ENCODE measurements around the gene HRC.
"Not testable (repeated sequence)": the region's sequence is repeated elsewhere in the genome, so short reads cannot be mapped to it uniquely, and the experiment has no call there.

Gene HRC

DNA sequence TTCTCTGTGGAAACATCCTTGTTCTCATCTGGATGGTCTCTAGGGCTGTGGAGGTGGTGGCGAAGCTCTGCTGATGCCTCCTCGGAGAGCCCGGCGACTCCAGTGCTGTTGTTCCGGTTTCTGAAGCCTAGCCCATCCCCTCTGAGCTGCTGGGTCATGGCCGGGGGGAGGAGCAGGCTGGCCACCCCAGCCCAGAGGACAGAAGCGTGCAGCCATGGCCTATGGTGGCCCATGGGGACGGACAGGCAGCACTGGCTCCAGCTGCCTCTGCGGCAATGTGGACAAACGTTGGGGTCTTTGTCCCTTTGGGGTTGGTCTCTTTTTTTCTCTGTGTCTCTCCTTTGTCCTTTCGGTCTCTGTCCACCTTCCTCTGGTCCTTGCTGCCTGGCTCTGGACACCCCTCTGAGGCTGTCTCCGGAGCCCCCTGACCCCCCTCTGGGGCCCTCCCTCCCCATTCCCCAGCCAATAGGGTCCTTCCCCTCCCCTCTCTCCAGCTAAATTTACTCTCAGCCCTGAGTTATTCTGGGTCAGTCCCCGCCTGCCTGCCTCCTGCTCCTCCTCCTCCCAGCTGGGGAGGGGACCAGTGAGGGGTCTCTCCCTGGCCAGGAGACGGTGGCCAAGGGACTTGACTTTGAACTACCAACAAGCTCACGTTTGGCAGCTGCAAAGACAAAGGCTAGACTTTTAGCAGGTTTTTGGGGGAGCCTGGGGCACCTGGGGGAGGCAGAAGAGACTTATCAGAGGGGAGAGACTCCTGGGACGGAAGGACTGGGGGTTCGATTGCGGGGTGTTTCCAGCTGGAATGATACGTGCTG, at the start of gene HRC:
HRC (minus strand) TSS at position 392 of the 815 bp plus-strand sequence; CDS start at position 233, 159 bp downstream.
- no peak for DNase-seq (ENCODE audit: low read depth, low spot score)

- no peak for DNase-seq (ENCODE audit: low read depth, low spot score)
Measured at GRCh38 chr19:49201042-49201441, 45.8 kb upstream of the HRC start.

- no peak for DNase-seq (ENCODE audit: low read depth, low spot score)
Measured at GRCh38 chr19:49200238-49200862, 45.2 kb upstream of the HRC start.

DNA sequence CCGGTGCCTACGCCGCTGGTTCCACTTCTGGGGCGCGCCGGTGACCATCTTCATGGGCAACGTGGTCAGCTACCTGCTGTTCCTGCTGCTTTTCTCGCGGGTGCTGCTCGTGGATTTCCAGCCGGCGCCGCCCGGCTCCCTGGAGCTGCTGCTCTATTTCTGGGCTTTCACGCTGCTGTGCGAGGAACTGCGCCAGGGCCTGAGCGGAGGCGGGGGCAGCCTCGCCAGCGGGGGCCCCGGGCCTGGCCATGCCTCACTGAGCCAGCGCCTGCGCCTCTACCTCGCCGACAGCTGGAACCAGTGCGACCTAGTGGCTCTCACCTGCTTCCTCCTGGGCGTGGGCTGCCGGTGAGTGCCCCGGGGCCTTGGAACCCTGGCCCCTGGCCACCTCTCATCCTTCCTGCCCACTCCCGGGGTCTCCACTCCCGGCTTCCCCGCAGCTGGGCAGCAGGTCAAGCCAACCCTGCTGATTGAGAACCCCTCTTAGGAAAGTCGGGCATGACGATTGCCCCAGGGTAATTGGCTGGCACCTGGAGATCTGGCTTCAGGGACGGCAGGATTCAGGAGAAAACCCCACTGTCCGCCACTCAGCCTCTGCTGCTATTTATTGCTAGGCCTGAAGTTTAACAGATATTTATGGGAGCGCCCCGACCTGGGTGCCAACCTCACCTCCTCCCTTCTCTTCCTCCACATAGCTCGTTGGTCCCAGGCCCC, 41.5 kb upstream of the HRC start:
- DNase-seq (ENCODE audit: low read depth, low spot score) = no peak

DNA sequence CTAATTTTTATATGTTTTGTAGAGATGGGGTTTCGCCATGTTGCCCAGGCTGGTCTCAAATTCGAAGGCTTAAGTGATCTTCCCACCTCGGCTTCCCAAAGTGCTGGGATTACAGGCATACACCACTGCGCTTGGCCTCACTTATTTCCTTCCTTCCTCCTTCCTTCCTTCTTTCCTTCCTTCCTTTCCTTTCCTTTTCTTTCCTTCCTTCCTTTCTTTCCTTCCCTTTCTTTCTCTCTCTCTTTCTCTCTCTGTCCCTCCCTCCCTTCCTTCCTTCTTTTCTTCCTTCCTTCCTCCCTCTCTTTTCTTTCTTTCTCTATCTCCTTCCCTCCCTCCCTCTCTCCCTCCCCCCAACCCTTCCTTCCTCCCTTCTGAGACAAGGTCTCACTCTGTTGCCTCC, 39.2 kb upstream of the HRC start:
- DNase-seq (ENCODE audit: low read depth, low spot score) = no peak

- no peak for DNase-seq (ENCODE audit: low read depth, low spot score)
Measured at GRCh38 chr19:49193822-49194394, 38.7 kb upstream of the HRC start.

DNA sequence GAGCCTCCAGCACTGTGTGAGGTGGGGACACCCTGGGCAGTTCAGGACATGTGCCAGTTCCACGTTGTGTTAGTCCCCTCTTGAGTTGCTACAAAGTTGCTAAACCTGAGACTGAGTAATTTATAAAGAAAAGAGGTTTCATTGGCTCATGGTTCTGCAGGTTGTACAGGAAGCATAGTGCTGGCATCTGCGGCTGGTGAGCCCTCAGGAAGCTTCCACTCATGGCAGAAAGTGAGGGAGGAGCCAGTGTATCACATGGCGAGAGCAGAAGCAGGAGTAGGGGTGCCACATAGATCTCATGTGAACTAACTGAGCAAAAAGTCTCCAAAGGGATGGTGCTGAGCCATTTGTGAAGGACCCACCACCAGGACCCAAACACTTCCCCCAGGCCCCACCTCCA, 35.6 kb upstream of the HRC start:
- DNase-seq (ENCODE audit: low read depth, low spot score) = no peak

DNA sequence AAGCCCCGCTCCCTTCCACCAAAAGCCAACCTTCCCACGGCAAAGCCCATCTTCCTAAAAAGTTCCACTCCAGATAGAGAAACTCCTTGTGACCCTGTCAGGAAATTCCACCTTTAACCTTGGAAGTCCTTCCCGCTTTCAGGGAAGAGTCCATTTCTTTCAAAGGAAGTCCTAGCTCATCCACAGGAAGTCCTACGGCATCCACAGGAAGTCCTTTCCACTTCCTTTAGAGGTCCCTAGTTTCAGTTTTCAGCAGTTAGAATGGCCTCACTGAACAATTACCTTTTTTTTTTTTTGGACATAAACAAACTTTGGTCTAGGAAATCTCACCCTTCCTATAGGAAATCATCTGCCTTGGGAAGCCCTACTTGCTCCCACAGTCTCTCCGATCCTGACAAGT, 34.1 kb upstream of the HRC start:
- DNase-seq (ENCODE audit: low read depth, low spot score) = no peak

DNA sequence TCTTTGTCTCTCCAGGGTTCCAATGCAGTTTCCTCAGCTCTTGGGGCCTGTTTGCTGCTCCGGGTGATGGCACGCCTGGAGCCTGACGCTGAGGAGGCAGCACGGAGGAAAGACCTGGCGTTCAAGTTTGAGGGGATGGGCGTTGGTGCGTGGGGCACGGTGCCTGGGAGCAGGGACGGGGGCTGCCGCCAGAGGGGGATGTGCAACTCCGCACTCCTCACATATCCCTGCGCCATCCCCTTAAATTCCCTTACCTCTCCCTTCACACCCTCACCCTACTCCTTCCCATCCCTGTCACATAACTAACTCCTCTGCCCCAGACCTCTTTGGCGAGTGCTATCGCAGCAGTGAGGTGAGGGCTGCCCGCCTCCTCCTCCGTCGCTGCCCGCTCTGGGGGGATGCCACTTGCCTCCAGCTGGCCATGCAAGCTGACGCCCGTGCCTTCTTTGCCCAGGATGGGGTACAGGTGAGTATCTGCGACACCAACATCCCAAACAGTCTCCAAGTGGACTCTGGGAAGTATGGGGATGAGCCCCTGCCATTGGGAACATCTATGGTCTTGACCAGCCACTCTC, 33.5 kb upstream of the HRC start:
- no peak for DNase-seq (ENCODE audit: low read depth, low spot score)

DNA sequence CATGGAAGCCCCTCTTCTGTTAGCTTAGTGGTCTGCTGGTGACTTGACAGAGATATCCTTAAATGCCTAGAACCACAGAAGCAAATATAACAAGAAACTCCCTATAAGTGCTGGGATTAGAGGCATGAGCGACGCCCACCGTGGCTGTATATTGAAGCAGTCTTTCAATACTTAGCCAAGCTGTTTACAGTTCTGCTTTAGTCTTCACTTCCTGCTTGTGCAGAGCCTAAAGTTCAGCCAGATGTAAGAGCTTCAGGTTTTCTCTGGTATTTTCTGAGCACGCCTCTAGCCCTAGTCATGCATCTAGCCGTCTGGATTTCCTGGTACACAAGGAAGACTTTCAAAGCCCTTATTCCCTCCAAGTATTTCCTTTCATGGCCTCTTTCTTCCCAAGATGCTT, 30.9 kb upstream of the HRC start:
- DNase-seq (ENCODE audit: low read depth, low spot score) = no peak

DNA sequence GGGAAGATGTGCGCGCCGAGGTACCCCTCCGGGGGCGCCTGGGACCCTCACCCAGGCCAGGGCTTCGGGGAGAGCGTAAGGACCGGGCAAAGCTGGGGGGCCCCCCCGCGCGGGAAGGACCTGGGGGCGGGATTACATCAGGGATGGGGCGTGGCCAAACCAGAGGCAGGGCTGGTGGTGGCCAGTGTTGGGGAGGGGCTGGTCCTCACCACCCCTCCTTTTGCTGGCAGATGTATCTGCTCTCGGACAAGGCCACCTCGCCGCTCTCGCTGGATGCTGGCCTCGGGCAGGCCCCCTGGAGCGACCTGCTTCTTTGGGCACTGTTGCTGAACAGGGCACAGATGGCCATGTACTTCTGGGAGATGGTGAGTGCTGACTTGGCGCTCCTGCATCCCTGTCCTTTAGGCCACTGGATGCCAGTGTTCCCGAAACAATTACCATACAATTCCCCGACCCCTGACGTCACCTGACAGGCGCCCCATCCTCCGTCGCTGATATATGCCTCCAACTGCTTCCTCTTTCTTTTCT, 27.7 kb upstream of the HRC start:
- no peak for DNase-seq (ENCODE audit: low read depth, low spot score)

- DNase-seq (ENCODE audit: low read depth, low spot score) = not testable (repeated sequence)
Measured at GRCh38 chr19:49182010-49182847, 27.0 kb upstream of the HRC start.

DNA sequence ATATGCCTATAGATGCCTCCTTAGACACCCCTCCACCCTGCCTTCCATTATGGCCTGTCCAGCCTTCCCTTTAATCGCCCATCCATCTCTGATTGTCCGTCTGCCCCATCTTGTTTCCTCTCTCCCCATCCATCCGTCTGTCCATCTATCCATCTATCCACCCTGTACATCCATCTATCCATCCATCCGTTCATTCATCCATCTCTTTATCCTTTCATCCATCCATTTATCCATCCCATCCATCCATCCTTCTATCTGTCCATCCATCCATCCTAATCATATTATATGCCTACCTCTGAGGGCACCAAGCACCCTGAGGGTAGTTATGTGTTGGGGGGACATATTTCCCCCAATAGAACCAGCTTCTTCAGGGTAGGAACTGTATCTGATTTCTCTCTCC, 25.5 kb upstream of the HRC start:
- DNase-seq (ENCODE audit: low read depth, low spot score) = no peak

DNA sequence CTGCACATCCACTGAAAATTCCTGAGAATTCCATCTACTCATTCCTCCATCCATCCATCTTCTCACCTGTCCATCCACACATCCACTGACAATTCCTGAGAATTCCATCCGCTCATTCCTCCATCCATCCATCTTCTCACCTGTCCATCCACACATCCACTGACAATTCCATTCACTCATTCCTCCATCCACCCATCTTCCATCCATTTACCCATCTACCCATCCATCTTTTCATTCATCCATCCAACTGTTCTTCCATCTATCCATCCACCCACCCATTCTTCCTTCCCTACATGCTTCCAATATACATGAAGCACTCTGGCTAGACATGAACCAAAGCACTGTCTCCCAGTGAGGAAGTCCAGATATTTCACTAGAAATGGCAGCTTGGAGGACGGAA, 18.0 kb upstream of the HRC start:
- no peak for DNase-seq (ENCODE audit: low read depth, low spot score)

GRCh38 chr19:49168421-49168820, 13.2 kb upstream of the HRC start:
- no peak for DNase-seq (ENCODE audit: low read depth, low spot score)

GRCh38 chr19:49167857-49168409, 12.7 kb upstream of the HRC start:
- DNase-seq (ENCODE audit: low read depth, low spot score) = no peak

DNA sequence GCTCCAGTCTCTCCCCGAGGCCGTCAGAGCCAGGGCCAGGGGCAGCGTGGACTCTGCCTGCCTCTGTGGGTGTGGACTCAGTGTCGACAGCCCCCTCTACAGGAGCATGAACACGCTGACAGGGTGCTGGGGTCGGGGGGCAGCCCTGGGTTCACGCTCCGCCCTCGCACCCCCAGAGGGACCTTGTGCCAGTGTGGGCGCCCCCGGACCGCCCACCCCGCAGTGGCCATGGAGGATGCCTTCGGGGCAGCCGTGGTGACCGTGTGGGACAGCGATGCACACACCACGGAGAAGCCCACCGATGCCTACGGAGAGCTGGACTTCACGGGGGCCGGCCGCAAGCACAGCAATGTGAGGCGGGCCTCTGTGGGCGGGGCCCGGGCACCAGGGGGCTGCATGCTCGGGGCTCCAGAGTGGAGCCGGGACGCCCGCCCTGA, 10.7 kb upstream of the HRC start:
- DNase-seq (ENCODE audit: low read depth, low spot score) = no peak

DNA sequence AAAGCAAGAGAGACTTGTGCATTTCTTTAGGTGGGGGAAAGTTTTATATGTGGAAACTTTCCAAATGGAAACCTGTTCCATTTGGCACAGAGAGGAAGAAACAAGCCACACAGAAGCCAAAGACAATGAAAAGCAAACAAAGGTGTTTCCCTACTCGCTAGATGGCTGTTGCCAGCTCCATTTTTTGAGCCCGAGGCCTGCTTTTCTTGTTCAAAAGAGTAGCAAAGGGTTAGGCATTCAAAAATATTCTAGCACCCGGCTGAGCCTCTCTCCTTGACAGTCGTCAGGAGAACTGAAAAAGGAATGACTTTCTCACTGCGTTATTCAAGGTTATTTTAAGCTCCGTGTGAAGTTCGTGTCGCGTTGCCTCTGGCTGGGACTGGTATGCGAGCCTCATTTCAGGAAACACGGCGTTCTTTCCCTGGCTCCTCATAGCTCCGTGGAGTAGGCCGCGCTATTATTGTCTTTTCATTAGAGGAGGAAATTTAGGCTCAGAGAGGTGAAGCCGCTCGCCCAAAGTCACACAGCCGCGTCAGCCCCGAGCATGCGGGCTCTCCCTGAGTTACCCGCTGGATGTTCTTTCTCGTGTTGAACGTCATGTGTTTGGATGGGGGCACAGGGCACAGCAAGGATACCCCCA, 10.0 kb upstream of the HRC start:
- DNase-seq (ENCODE audit: low read depth, low spot score) = no peak

- no peak for DNase-seq (ENCODE audit: low read depth, low spot score)
Measured at GRCh38 chr19:49161987-49162386, 6.8 kb upstream of the HRC start.

All from iPS DF 19.7 (cell line).